Measurements from ENCODE around the gene RPS10. TPM values are rescaled to one million over a fixed set of nuclear protein-coding genes. Genes with fewer than 3 reads are reported as not detected.

RPS10 gene
- total and polyA plus RNA-seq, 2 donors (not counting 3 experiments of a cell fraction or from before 2014, with no cell fraction given), result 1,416 to 5,496 TPM

DNA sequence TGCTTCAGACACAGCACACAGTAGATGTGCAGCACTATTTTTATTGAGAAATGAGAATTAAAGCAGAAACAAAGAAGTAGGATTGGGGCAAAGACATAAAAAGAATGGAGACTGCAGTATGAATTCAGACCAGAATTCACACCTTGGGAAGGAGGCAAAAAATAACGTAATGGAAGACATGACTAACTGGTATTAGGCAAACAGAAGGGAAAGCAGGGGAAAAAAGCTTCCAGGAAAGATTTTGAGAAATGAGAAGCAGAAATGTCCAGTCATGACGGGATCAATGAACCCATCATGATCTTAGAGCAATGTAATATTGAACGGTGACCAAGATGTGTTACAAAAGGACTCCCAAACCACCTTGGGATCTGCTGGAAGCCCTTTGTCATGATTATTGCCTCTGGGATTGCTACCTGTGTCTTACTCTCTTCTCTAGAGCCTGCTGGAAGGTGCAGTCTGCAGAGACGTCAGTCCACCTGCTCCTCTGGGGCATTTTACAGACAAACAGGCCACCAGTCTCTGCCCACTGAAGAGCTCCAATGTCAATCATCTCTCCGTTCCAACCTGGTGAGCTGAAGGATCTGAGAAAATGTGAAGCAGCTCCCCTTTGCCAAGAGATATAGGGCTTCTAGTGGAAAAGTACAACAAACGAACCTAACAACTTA is 42.1 kb downstream of the RPS10 start:
- DNase-seq (ENCODE audit: low read depth, low spot score), result no peak

More for the DNA sequence above, 42.1 kb downstream of the RPS10 start:
- FAIRE-seq, result no peak
- Histone ChIP-seq H3K27ac (ENCODE audit: insufficient read depth, low read depth, low read length) (no peak overlapping the region), H3K79me2 (ENCODE audit: control insufficient read depth, insufficient read depth, low read length) (peaks cover 92% of the 10 kb centered on the region), H3K4me3 (replicated peaks in 1 of 3; ENCODE audit: insufficient read depth in 1 of 3, low read depth in 1 of 3, low read length in 3 of 3) (no peak overlapping the region), H4K20me1 (replicated peaks; ENCODE audit: control insufficient read depth, extremely low read depth, insufficient read depth, low read length) (no peaks in the 10 kb centered on the region), H3K36me3 (ENCODE audit: control insufficient read depth in 2 of 2, extremely low read depth in 1 of 2, insufficient read depth in 2 of 2, low read length in 2 of 2) (no peaks in the 10 kb centered on the region), H3K4me1 (ENCODE audit: control insufficient read depth, extremely low read depth, insufficient read depth, low read length) (no peaks in the 10 kb centered on the region), H3K27me3 (ENCODE audit: control insufficient read depth in 2 of 2, insufficient read depth in 2 of 2, low read length in 2 of 2) (no peaks in the 10 kb centered on the region), H3K4me2 (ENCODE audit: insufficient read depth, low read length) (no peak overlapping the region), H3K9me1 (replicated peaks; ENCODE audit: control insufficient read depth, extremely low read depth, insufficient read depth, low read length) (no peaks in the 10 kb centered on the region), H2AFZ (ENCODE audit: low read depth, low read length) (no peak overlapping the region), H3K9ac (replicated peaks; ENCODE audit: extremely low read depth, insufficient read depth, low read length) (no peak overlapping the region), H3K9me3 (replicated peaks; ENCODE audit: control insufficient read depth, insufficient read depth, low read length) (no peaks in the 10 kb centered on the region)
- no TSS peak for BruUV-seq (replicated peaks)
- dilution Hi-C loops (cut with MboI; ENCODE audit: extremely low pct_ligation_motif_present, low sequenced_read_pairs) (no loop called here), intact Hi-C loops (cut with micrococcal nuclease) (no loop called here)
- ChIA-PET CTCF (interaction anchor here (1.0 to 1.2 kb wide), 3 partner anchors 31 to 188 kb away, joined by 3 to 6 read pairs (median 3); no protein-coding TSS in a partner anchor), POLR2A (no interaction called here)
- no peak for TF ChIP-seq POLR2AphosphoS5 (IDR thresholded peaks at IDR 0.05; ENCODE audit: insufficient read depth, low read depth, low read length)
- TF ChIP-seq GATA2 (IDR thresholded peaks at IDR 0.05; ENCODE audit: insufficient read depth, insufficient read length, low read depth, low read length), result no peak
- no peak for TF ChIP-seq EZH2 (IDR thresholded peaks at IDR 0.05; ENCODE audit: borderline replicate concordance, low read depth, low read length, severe bottlenecking)
- TF ChIP-seq, protein P1, sequence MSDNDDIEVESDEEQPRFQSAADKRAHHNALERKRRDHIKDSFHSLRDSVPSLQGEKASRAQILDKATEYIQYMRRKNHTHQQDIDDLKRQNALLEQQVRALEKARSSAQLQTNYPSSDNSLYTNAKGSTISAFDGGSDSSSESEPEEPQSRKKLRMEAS (IDR thresholded peaks at IDR 0.05; ENCODE audit: insufficient read depth, insufficient read length), result no peak
- TF ChIP-seq JUN (IDR thresholded peaks at IDR 0.05; ENCODE audit: borderline replicate concordance, insufficient read depth, insufficient read length, low read depth), result no peak
- TF ChIP-seq FOS (IDR thresholded peaks at IDR 0.05; ENCODE audit: borderline replicate concordance, insufficient read depth, low read length), result no peak
- TF ChIP-seq POLR2A (IDR thresholded peaks at IDR 0.05; ENCODE audit: low read depth, low read length), result no peak
- TF ChIP-seq, protein P2, sequence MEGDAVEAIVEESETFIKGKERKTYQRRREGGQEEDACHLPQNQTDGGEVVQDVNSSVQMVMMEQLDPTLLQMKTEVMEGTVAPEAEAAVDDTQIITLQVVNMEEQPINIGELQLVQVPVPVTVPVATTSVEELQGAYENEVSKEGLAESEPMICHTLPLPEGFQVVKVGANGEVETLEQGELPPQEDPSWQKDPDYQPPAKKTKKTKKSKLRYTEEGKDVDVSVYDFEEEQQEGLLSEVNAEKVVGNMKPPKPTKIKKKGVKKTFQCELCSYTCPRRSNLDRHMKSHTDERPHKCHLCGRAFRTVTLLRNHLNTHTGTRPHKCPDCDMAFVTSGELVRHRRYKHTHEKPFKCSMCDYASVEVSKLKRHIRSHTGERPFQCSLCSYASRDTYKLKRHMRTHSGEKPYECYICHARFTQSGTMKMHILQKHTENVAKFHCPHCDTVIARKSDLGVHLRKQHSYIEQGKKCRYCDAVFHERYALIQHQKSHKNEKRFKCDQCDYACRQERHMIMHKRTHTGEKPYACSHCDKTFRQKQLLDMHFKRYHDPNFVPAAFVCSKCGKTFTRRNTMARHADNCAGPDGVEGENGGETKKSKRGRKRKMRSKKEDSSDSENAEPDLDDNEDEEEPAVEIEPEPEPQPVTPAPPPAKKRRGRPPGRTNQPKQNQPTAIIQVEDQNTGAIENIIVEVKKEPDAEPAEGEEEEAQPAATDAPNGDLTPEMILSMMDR (IDR thresholded peaks at IDR 0.05; ENCODE audit: extremely low read depth in 1 of 2, insufficient read depth in 1 of 2, low read depth in 1 of 2, low read length in 2 of 2), result no peak
- TF ChIP-seq MYC (IDR thresholded peaks at IDR 0.05; ENCODE audit: low read depth, low read length), result no peak

Data from endothelial cell of umbilical vein (primary cell).